ENCODE data around the gene ST7. TPM values are rescaled to one million over a fixed set of nuclear protein-coding genes. Genes with fewer than 3 reads are reported as not detected.

ST7 gene
- total RNA-seq, 1 experiment from 2014 or later: 19.4 TPM

- peak; percentile 90 for DNase-seq (ENCODE audit: low spot score)
These were observed 174.4 kb downstream of the ST7 start for GRCh38 chr7:117127585-117128168.

- DNase-seq (ENCODE audit: low spot score): no peak
These were observed 176.2 kb downstream of the ST7 start for GRCh38 chr7:117129521-117129955.

- DNase-seq (ENCODE audit: low spot score): no peak
These were observed 177.0 kb downstream of the ST7 start for GRCh38 chr7:117130262-117130661.

GRCh38 chr7:117132321-117133120 is 179.2 kb downstream of the ST7 start:
- DNase-seq (ENCODE audit: low spot score): peak; percentile 59

- no peak for DNase-seq (ENCODE audit: low spot score)
These were observed 179.8 kb downstream of the ST7 start for GRCh38 chr7:117133125-117133524.

GRCh38 chr7:117134411-117134810 is 181.1 kb downstream of the ST7 start:
- no peak for DNase-seq (ENCODE audit: low spot score)

GRCh38 chr7:117134889-117135552 is 181.7 kb downstream of the ST7 start:
- DNase-seq (ENCODE audit: low spot score): no peak

GRCh38 chr7:117135553-117135891 is 182.2 kb downstream of the ST7 start:
- no peak for DNase-seq (ENCODE audit: low spot score)

GRCh38 chr7:117137868-117138267 is 184.6 kb downstream of the ST7 start:
- DNase-seq (ENCODE audit: low spot score): no peak

GRCh38 chr7:117138495-117138894 is 185.2 kb downstream of the ST7 start:
- no peak for DNase-seq (ENCODE audit: low spot score)

- no peak for DNase-seq (ENCODE audit: low spot score)
These were observed 185.7 kb downstream of the ST7 start for GRCh38 chr7:117138981-117139380.

- DNase-seq (ENCODE audit: low spot score): no peak
These were observed 186.2 kb downstream of the ST7 start for GRCh38 chr7:117139397-117139984.

GRCh38 chr7:117140921-117141320 is 187.6 kb downstream of the ST7 start:
- DNase-seq (ENCODE audit: low spot score): no peak

- no peak for DNase-seq (ENCODE audit: low spot score)
These were observed 189.8 kb downstream of the ST7 start for GRCh38 chr7:117143066-117143465.

- DNase-seq (ENCODE audit: low spot score): no peak
These were observed 190.3 kb downstream of the ST7 start for GRCh38 chr7:117143580-117143979.

GRCh38 chr7:117145333-117145732 is 192.0 kb downstream of the ST7 start:
- no peak for DNase-seq (ENCODE audit: low spot score)

- no peak for DNase-seq (ENCODE audit: low spot score)
These were observed 192.8 kb downstream of the ST7 start for GRCh38 chr7:117146059-117146458.

- DNase-seq (ENCODE audit: low spot score): no peak
These were observed 193.2 kb downstream of the ST7 start for GRCh38 chr7:117146511-117146910.

GRCh38 chr7:117148971-117149370 is 195.7 kb downstream of the ST7 start:
- DNase-seq (ENCODE audit: low spot score): no peak

- no peak for DNase-seq (ENCODE audit: low spot score)
These were observed 196.4 kb downstream of the ST7 start for GRCh38 chr7:117149692-117150091.

- peak; percentile 29 for DNase-seq (ENCODE audit: low spot score)
These were observed 199.1 kb downstream of the ST7 start for GRCh38 chr7:117152213-117153007.
